ENCODE data around the gene AEBP1. TPM values are rescaled to one million over a fixed set of nuclear protein-coding genes. Genes with fewer than 3 reads are reported as not detected.

Gene AEBP1
- total RNA-seq, 4 donors from 2014 or later: 20.1 to 127 (median 58.0) TPM

- Histone ChIP-seq H3K27ac (no peak overlapping the region), H3K36me3 (peaks cover 0 to 51% (median 0%) of the 10 kb centered on the region in 3 donors), H3K4me1 (peaks cover 0 to 42% (median 20%) of the 10 kb centered on the region in 4 donors), H3K9me3 (no peaks in the 10 kb centered on the region), H3K4me3 (no peak overlapping the region), H3K27me3 (no peaks in the 10 kb centered on the region)
- no peak for TF ChIP-seq POLR2A (IDR thresholded peaks at IDR 0.05)
- TF ChIP-seq, protein P1, sequence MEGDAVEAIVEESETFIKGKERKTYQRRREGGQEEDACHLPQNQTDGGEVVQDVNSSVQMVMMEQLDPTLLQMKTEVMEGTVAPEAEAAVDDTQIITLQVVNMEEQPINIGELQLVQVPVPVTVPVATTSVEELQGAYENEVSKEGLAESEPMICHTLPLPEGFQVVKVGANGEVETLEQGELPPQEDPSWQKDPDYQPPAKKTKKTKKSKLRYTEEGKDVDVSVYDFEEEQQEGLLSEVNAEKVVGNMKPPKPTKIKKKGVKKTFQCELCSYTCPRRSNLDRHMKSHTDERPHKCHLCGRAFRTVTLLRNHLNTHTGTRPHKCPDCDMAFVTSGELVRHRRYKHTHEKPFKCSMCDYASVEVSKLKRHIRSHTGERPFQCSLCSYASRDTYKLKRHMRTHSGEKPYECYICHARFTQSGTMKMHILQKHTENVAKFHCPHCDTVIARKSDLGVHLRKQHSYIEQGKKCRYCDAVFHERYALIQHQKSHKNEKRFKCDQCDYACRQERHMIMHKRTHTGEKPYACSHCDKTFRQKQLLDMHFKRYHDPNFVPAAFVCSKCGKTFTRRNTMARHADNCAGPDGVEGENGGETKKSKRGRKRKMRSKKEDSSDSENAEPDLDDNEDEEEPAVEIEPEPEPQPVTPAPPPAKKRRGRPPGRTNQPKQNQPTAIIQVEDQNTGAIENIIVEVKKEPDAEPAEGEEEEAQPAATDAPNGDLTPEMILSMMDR (IDR thresholded peaks at IDR 0.05): no peak
- peak in 2 of 3 donors; percentile 45 to 46 for DNase-seq
Observed at GRCh38 chr7:44062180-44062902, 41.8 kb upstream of the AEBP1 start.

DNA sequence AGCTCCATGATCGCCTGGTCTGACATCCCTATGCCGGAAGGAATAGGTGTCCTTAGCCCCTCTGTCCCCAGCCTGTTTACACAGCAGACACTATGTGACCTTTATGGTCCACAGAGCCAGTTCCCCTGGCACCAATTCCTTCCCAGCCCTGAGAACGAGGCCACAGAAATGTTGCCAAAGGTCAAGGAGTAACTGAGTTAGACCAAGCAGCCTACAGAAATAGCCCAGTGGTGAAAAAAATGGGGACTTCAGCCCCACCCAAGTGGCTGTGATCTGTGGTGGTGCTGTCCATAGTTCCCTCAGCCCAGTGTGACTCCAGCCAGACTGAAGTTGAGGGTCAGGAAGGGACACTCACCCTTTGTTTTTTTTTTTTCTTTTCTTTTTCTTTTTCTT is 41.2 kb upstream of the AEBP1 start:
- Histone ChIP-seq H3K27me3 (no peaks in the 10 kb centered on the region), H3K36me3 (peaks cover 0 to 45% (median 0%) of the 10 kb centered on the region in 3 donors), H3K4me1 (peaks cover 0 to 42% (median 20%) of the 10 kb centered on the region in 4 donors), H3K9me3 (no peaks in the 10 kb centered on the region), H3K4me3 (no peak overlapping the region), H3K27ac (no peak overlapping the region)
- TF ChIP-seq POLR2A (IDR thresholded peaks at IDR 0.05): no peak
- TF ChIP-seq, protein P1 (IDR thresholded peaks at IDR 0.05): no peak
- peak in 1 of 3 donors; percentile 41 for DNase-seq

DNA sequence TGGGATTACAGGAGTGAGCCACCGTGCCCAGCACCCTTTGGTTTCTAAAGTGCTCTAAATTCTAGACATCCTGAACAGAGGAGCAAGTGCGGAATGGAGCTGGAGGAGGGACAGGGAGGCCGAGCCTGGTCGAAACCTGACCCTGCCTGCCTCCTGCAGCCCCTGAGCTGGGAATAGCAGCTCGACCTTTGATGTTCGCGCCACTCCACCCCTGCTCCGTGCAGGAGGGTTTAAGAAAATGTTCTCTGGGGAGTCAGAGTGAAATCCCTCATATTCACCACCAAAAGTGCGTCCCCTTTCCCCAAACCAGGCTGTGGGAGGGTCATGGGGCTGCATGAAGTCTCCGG is 40.6 kb upstream of the AEBP1 start:
- Histone ChIP-seq H3K27me3 (no peaks in the 10 kb centered on the region), H3K27ac (no peak overlapping the region), H3K4me1 (peaks cover 0 to 38% (median 20%) of the 10 kb centered on the region in 4 donors), H3K9me3 (no peaks in the 10 kb centered on the region), H3K36me3 (peaks cover 0 to 39% (median 0%) of the 10 kb centered on the region in 3 donors), H3K4me3 (no peak overlapping the region)
- TF ChIP-seq, protein P1 (IDR thresholded peaks at IDR 0.05): no peak
- TF ChIP-seq POLR2A (IDR thresholded peaks at IDR 0.05): no peak
- no peak for DNase-seq

- TF ChIP-seq, protein P1 (IDR thresholded peaks at IDR 0.05): no peak
- no peak for TF ChIP-seq POLR2A (IDR thresholded peaks at IDR 0.05)
- Histone ChIP-seq H3K9me3 (no peaks in the 10 kb centered on the region), H3K27me3 (no peaks in the 10 kb centered on the region), H3K27ac (no peak overlapping the region), H3K4me3 (no peak overlapping the region), H3K36me3 (peaks cover 0 to 33% (median 0%) of the 10 kb centered on the region in 3 donors), H3K4me1 (peaks cover 0 to 36% (median 20%) of the 10 kb centered on the region in 4 donors)
- peak in 2 of 3 donors; percentile 46 to 47 for DNase-seq
Observed at GRCh38 chr7:44063894-44064651, 40.1 kb upstream of the AEBP1 start.

GRCh38 chr7:44064791-44065430 is 39.2 kb upstream of the AEBP1 start:
- no peak for TF ChIP-seq POLR2A (IDR thresholded peaks at IDR 0.05)
- TF ChIP-seq, protein P1 (IDR thresholded peaks at IDR 0.05): no peak
- peak in 2 of 3 donors; percentile 52 to 56 for DNase-seq
- Histone ChIP-seq H3K27ac (peak overlapping the region in 1 of 4 donors; percentile 19), H3K4me3 (no peak overlapping the region), H3K9me3 (no peaks in the 10 kb centered on the region), H3K27me3 (no peaks in the 10 kb centered on the region), H3K36me3 (peaks cover 0 to 25% (median 0%) of the 10 kb centered on the region in 3 donors), H3K4me1 (peaks cover 0 to 28% (median 20%) of the 10 kb centered on the region in 4 donors)
